DND-41 (cell line): Measurements from ENCODE around the gene SPP2.

ENCODE experiments used
- ATAC-seq: fragments of 200-7000 bp; cut with Tn5 transposase; 3 replicates; pipeline ENCODE4 v1.9.1; 2021; ENCODE audit warnings: low read depth; ENCODE audit not compliant: insufficient read depth
- DNase-seq: peaks from one replicate; pipeline ENCODE4 v3.0.0-alpha.2; 2020
- H2AFZ ChIP-seq: 2 replicates; pipeline ENCODE4 v1.6.0; 2012; ENCODE audit warnings: low read depth, low read length
- H3K27ac ChIP-seq: 2 replicates; pipeline ENCODE4 v1.5.1; 2012; ENCODE audit warnings: low read length, inconsistent platforms
- H3K27me3 ChIP-seq: fragments of 200-600 bp; sonication (generic); 2 replicates; pipeline ENCODE4 v1.6.0; 2012; ENCODE audit warnings: low read length, mild to moderate bottlenecking, inconsistent platforms; ENCODE audit not compliant: insufficient read depth, poor library complexity
- H3K36me3 ChIP-seq: 2 replicates; pipeline ENCODE4 v1.5.1; 2012; ENCODE audit warnings: low read length, inconsistent platforms; ENCODE audit not compliant: insufficient read depth
- H3K4me1 ChIP-seq: 2 replicates; pipeline ENCODE4 v1.5.1; 2012; ENCODE audit warnings: mild to moderate bottlenecking, low read length; ENCODE audit not compliant: insufficient read depth
- H3K4me2 ChIP-seq: 2 replicates; pipeline ENCODE4 v1.6.0; 2012; ENCODE audit warnings: mild to moderate bottlenecking, moderate library complexity, low read length, inconsistent platforms; ENCODE audit not compliant: insufficient read depth
- H3K4me3 ChIP-seq, 2 experiments: fragments of 200-600 bp in 1 of 2; shearing (Covaris generic) in 1 of 2; 2 replicates each; pipeline ENCODE4 v1.5.1; 2012 to 2016; ENCODE audit warnings: inconsistent platforms in 2 of 2, low read length in 2 of 2, mild to moderate bottlenecking in 2 of 2, low read depth in 1 of 2, moderate library complexity in 1 of 2
- H3K79me2 ChIP-seq: 2 replicates; pipeline ENCODE4 v1.6.0; 2012; ENCODE audit warnings: low read length, inconsistent platforms; ENCODE audit not compliant: insufficient read depth
- H3K9ac ChIP-seq: 2 replicates; pipeline ENCODE4 v1.6.0; 2012; ENCODE audit warnings: low read depth, mild to moderate bottlenecking, inconsistent platforms, low read length, moderate library complexity
- H3K9me3 ChIP-seq: 2 replicates; pipeline ENCODE4 v1.5.1; 2012; ENCODE audit warnings: low read length, moderate library complexity, mild to moderate bottlenecking, inconsistent platforms; ENCODE audit not compliant: insufficient read depth, severe bottlenecking
- H4K20me1 ChIP-seq: 2 replicates; pipeline ENCODE4 v1.6.0; 2012; ENCODE audit warnings: low read length; ENCODE audit not compliant: insufficient read depth
- EZH2 ChIP-seq: IDR thresholded peaks from 3 replicates; pipeline ENCODE4 v1.6.1; 2012; ENCODE audit warnings: borderline replicate concordance, low read depth, mild to moderate bottlenecking, moderate library complexity, low read length, inconsistent platforms; ENCODE audit not compliant: severe bottlenecking
- TF ChIP-seq, protein P1 (sequence below): IDR thresholded peaks from 2 replicates; pipeline ENCODE4 v1.5.1; 2012; ENCODE audit warnings: borderline replicate concordance, low read length, moderate library complexity, mild to moderate bottlenecking; ENCODE audit not compliant: poor library complexity, severe bottlenecking; ENCODE audit errors: extremely low read depth

The SPP2 gene

DNA sequence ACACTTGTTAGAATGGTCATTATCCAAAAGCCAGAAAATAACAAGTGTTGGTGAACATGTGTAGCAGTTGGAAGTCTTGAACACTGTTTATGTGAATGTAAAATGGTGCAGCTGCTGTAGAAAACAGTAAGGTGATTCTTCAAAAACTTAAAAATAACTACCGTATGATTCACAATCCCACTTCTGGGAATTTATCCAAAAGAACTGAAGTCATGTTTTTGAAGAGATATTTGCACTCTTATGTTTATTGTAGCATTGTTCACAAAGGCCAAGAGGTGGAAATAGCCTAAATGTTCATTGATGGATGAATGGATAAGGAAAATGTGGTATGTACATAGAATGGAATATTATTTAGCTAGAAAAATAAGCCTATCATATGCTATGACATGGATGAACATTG lies 6.3 kb upstream of the SPP2 start:
- Histone ChIP-seq H3K4me2 (no peak overlapping the region), H4K20me1 (no peaks in the 10 kb centered on the region), H3K9ac (no peak overlapping the region), H3K9me3 (no peaks in the 10 kb centered on the region), H2AFZ (no peak overlapping the region), H3K27me3 (peaks cover 9% of the 10 kb centered on the region), H3K27ac (no peak overlapping the region), H3K4me3 (no peak overlapping the region), H3K79me2 (no peaks in the 10 kb centered on the region), H3K36me3 (no peaks in the 10 kb centered on the region), H3K4me1 (no peaks in the 10 kb centered on the region)
- TF ChIP-seq EZH2, result no peak
- TF ChIP-seq, protein P1, sequence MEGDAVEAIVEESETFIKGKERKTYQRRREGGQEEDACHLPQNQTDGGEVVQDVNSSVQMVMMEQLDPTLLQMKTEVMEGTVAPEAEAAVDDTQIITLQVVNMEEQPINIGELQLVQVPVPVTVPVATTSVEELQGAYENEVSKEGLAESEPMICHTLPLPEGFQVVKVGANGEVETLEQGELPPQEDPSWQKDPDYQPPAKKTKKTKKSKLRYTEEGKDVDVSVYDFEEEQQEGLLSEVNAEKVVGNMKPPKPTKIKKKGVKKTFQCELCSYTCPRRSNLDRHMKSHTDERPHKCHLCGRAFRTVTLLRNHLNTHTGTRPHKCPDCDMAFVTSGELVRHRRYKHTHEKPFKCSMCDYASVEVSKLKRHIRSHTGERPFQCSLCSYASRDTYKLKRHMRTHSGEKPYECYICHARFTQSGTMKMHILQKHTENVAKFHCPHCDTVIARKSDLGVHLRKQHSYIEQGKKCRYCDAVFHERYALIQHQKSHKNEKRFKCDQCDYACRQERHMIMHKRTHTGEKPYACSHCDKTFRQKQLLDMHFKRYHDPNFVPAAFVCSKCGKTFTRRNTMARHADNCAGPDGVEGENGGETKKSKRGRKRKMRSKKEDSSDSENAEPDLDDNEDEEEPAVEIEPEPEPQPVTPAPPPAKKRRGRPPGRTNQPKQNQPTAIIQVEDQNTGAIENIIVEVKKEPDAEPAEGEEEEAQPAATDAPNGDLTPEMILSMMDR, result no peak
- no peak for ATAC-seq
- no peak for DNase-seq

DNA sequence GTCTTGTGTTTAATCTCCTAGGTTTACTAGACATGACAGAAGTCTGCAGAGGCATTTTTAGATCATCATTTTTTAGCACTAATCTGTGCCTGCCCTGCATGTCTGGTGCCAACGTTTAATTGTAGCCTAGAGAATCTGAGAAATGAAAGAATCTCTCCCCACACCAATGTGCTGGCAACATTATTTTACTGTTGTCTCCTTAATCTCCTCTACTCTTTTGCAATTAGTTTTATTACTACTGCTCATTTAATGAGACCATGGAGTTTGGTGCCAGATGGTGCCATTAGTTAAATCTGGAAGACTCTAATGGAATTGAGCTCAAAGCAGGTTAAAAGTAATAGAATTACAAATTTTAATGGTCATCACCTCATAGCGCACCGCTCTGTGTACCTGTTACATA lies 4.0 kb upstream of the SPP2 start:
- Histone ChIP-seq H3K9ac (no peak overlapping the region), H3K4me2 (no peak overlapping the region), H3K36me3 (no peaks in the 10 kb centered on the region), H4K20me1 (no peaks in the 10 kb centered on the region), H3K27me3 (peaks cover 9% of the 10 kb centered on the region), H3K27ac (no peak overlapping the region), H3K79me2 (no peaks in the 10 kb centered on the region), H3K4me1 (no peaks in the 10 kb centered on the region), H2AFZ (no peak overlapping the region), H3K4me3 (no peak overlapping the region), H3K9me3 (no peaks in the 10 kb centered on the region)
- DNase-seq, result no peak
- TF ChIP-seq, protein P1, result no peak
- TF ChIP-seq EZH2, result no peak
- no peak for ATAC-seq

DNA sequence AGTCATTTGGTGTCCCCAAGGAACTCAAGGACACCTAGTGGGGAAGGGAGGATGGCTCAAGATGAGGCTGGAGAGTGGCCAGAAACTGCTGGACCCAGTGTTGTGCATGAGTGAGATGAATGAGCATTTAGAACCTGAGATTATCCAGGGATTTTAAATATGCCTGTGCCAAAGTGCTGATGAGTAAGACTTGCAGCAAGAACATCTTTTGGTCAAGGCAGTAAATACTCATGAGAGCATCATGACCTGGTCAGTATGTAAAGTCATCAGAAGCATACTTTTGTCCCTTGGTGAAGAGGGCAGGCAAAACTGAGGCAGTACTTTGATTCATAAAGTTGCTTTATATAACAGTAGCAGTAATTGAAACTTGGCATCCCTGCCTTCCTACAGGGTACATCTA lies 3.1 kb upstream of the SPP2 start:
- Histone ChIP-seq H3K4me3 (no peak overlapping the region), H3K27ac (no peak overlapping the region), H3K36me3 (no peaks in the 10 kb centered on the region), H4K20me1 (no peaks in the 10 kb centered on the region), H3K4me2 (no peak overlapping the region), H3K79me2 (no peaks in the 10 kb centered on the region), H3K4me1 (no peaks in the 10 kb centered on the region), H3K9me3 (no peaks in the 10 kb centered on the region), H2AFZ (no peak overlapping the region), H3K9ac (no peak overlapping the region), H3K27me3 (peaks cover 16% of the 10 kb centered on the region)
- ATAC-seq (no peak), DNase-seq (no peak)
- TF ChIP-seq EZH2, result no peak
- TF ChIP-seq, protein P1, result no peak

DNA sequence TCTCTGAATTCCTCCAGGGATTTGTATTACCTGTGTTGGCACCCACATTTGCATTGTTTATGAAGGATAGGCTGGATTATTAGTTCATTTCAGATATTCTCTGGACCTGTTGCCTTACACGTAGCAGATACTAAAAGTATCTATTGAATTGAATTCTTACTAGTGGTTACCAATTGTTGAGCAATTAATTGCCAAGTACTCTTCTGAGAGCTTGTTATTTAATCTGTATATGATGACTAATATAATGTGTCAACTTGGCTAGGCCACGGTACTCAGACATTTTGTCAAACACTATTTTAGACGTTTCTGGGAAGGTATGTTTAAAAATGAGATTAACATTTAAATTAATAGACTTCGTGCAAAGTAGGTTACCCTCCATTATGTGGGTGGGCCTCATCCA lies 2.5 kb upstream of the SPP2 start:
- TF ChIP-seq EZH2, result no peak
- TF ChIP-seq, protein P1, result no peak
- ATAC-seq (no peak), DNase-seq (no peak)

More for the DNA sequence above, 2.5 kb upstream of the SPP2 start:
- H4K20me1 ChIP-seq, result no peaks in the 10 kb centered on the region
- no peak overlapping the region for H3K4me3 ChIP-seq
- H3K4me2 ChIP-seq, result no peak overlapping the region
- H3K79me2 ChIP-seq, result no peaks in the 10 kb centered on the region
- no peaks in the 10 kb centered on the region for H3K4me1 ChIP-seq
- H3K36me3 ChIP-seq, result no peaks in the 10 kb centered on the region
- no peaks in the 10 kb centered on the region for H3K9me3 ChIP-seq
- H3K27ac ChIP-seq, result no peak overlapping the region
- H2AFZ ChIP-seq, result no peak overlapping the region
- H3K9ac ChIP-seq, result no peak overlapping the region
- H3K27me3 ChIP-seq, result peaks cover 18% of the 10 kb centered on the region
